Right atrium auricular region (tissue), 2 donors: ENCODE results near the gene FAM53A. TPM values are rescaled to one million over a fixed set of nuclear protein-coding genes. Genes with fewer than 3 reads are reported as not detected.

Experiments
- DNase-seq: peaks from one replicate; pipeline ENCODE4 v3.0.0-alpha.2; 2019; ENCODE audit warnings: low spot score
- H3K27ac ChIP-seq, 2 donors: fragments of 200-600 bp; sonication (generic); 1 replicate in 1 of 2; 2 replicates in 1 of 2; pipeline ENCODE4 v1.5.1; 2016 to 2019
- H3K27me3 ChIP-seq, 2 donors: fragments of 200-600 bp; sonication (generic); one replicate each; pipeline versions ENCODE4 v1.5.1 to v1.6.0; 2017 to 2019
- H3K36me3 ChIP-seq: fragments of 200-600 bp; sonication (generic); one replicate; pipeline ENCODE4 v1.5.1; 2016
- H3K4me1 ChIP-seq, 2 donors: fragments of 200-600 bp; sonication (generic); one replicate each; pipeline versions ENCODE4 v1.5.1 to v1.6.0; 2017 to 2019
- H3K4me3 ChIP-seq, 2 donors: fragments of 200-600 bp; sonication (generic); 1 replicate in 1 of 2; 2 replicates in 1 of 2; pipeline ENCODE4 v1.5.1; 2017 to 2019; ENCODE audit warnings: mild to moderate bottlenecking in 1 of 2, moderate library complexity in 1 of 2
- H3K9me3 ChIP-seq, 2 donors: fragments of 200-600 bp; sonication (generic); one replicate each; pipeline ENCODE4 v1.5.1; 2019
- total RNA-seq, 2 donors: library from RNA; depleted of rRNA; stranded (reverse); fragments of >200 nt; gene quantifications; one replicate each; pipeline ENCODE4 v1.1.0, GENCODE V29; 2016
- TF ChIP-seq, protein P1 (sequence below), 2 donors: fragments of 200-600 bp; sonication (generic); IDR thresholded peaks; one replicate each; pipeline ENCODE4 v1.5.1; 2019; ENCODE audit warnings: antibody characterized with exemption in 2 of 2

The FAM53A gene
- total RNA-seq, 2 donors from 2014 or later, result 1.0 to 1.9 TPM

DNA sequence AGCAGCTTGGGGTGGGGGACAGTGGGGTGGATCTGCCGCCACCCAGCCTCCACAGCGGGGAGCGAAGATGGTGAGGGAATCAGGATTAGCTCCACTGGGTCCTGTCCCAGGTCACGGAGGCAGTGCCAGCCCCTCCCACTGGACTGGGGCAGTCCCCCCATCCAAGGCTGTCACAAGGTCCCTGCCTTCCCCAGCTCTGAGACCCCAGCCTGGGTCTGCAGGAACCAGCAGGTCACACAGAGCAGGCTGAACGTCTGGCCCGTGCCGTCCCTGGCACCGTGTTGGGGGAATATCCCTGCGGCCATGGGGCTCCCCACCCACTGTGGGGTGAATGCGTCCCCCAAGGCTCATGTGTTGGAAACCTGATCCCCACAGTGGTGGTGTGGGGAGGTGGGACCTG, 62.6 kb downstream of the FAM53A start:
- no peaks in the 10 kb centered on the region for H3K36me3 ChIP-seq
- TF ChIP-seq, protein P1, sequence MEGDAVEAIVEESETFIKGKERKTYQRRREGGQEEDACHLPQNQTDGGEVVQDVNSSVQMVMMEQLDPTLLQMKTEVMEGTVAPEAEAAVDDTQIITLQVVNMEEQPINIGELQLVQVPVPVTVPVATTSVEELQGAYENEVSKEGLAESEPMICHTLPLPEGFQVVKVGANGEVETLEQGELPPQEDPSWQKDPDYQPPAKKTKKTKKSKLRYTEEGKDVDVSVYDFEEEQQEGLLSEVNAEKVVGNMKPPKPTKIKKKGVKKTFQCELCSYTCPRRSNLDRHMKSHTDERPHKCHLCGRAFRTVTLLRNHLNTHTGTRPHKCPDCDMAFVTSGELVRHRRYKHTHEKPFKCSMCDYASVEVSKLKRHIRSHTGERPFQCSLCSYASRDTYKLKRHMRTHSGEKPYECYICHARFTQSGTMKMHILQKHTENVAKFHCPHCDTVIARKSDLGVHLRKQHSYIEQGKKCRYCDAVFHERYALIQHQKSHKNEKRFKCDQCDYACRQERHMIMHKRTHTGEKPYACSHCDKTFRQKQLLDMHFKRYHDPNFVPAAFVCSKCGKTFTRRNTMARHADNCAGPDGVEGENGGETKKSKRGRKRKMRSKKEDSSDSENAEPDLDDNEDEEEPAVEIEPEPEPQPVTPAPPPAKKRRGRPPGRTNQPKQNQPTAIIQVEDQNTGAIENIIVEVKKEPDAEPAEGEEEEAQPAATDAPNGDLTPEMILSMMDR (IDR thresholded peaks at IDR 0.05), result no peak

DNA sequence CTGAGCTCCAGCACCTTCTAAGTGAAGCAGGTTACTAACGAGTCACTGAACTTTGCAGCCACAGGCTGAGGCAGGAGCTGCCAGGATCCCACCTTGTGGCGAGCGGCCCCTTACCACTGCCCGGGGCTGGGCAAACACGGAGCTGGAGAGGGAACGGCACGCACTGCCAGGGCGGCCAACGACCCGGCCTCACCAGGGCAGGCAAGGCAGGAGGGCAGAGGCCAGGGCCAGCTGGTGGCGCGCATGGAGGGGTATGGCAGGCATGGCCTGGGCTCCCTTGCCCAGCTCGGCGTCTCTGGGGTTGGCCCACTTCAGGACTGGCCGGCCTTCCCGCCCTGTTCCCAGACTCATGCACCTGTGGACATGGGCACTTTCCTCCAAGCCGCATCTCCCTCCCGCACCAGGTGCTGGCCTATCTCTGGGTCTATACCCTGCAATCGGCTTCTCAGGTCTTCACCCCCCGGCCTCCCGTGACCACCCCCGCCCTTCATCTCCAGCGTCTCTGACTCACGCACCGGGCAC, 64.9 kb downstream of the FAM53A start:
- Histone ChIP-seq H3K9me3 (no peaks in the 10 kb centered on the region), H3K27me3 (no peaks in the 10 kb centered on the region), H3K27ac (no peak overlapping the region), H3K36me3 (no peaks in the 10 kb centered on the region), H3K4me1 (no peaks in the 10 kb centered on the region), H3K4me3 (no peak overlapping the region)
- TF ChIP-seq, protein P1 (IDR thresholded peaks at IDR 0.05), result no peak
- no peak for DNase-seq

More for the DNA sequence above, 62.6 kb downstream of the FAM53A start:
- Histone ChIP-seq H3K27me3 (no peaks in the 10 kb centered on the region), H3K27ac (no peak overlapping the region), H3K9me3 (no peaks in the 10 kb centered on the region), H3K4me3 (no peak overlapping the region), H3K4me1 (no peaks in the 10 kb centered on the region)
- no peak for DNase-seq

DNA sequence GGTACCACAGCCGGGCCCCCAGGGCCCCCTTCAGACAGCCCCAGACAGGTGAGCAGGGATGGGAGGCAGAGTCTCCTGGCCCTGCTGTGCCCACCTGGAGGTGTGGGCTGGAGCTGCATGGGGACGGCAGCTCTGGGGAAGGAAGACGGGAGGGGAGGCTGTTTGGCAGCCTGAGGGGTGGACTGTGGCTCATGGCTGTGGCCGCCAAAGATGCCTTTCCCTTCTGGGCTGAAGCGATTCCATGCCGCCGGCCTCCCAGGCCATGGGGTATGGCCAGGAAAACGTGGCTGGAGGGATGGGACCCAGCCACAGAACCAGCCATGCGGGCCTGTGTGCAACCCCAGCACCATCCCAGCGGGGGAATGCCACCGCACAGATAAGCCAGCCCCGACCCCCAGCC, 65.7 kb downstream of the FAM53A start:
- TF ChIP-seq, protein P1 (IDR thresholded peaks at IDR 0.05), result no peak
- H3K27me3 ChIP-seq, result no peaks in the 10 kb centered on the region

DNA sequence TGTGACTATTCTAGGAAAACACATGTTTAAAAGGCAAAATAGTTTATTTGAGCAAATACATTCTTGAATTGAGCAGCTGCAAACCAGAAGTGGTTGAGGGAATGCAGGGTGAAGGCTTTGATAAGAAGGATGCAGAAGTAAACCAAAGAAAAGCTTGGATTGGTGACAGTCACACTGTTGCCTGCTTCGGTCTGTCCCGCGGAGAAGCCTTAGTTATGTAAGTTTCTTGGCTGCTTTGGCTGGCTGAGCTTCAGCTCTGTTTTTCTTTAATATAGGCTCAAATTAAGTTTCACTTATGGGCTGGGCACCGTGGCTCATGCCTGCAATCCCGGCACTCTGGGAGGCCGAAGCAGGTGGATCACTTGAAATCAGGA, 67.6 kb downstream of the FAM53A start:
- no peaks in the 10 kb centered on the region for H3K9me3 ChIP-seq
- no peaks in the 10 kb centered on the region for H3K36me3 ChIP-seq
- peak overlapping the region in 1 of 2 donors; percentile 13 for H3K27ac ChIP-seq
- no peak overlapping the region for H3K4me3 ChIP-seq
- H3K27me3 ChIP-seq, result no peaks in the 10 kb centered on the region
- DNase-seq, result no peak
- TF ChIP-seq, protein P1 (IDR thresholded peaks at IDR 0.05), result no peak
- H3K4me1 ChIP-seq, result no peaks in the 10 kb centered on the region

More for the DNA sequence above, 65.7 kb downstream of the FAM53A start:
- Histone ChIP-seq H3K4me3 (no peak overlapping the region), H3K36me3 (no peaks in the 10 kb centered on the region), H3K9me3 (no peaks in the 10 kb centered on the region), H3K27ac (no peak overlapping the region), H3K4me1 (no peaks in the 10 kb centered on the region)
- DNase-seq, result no peak

DNA sequence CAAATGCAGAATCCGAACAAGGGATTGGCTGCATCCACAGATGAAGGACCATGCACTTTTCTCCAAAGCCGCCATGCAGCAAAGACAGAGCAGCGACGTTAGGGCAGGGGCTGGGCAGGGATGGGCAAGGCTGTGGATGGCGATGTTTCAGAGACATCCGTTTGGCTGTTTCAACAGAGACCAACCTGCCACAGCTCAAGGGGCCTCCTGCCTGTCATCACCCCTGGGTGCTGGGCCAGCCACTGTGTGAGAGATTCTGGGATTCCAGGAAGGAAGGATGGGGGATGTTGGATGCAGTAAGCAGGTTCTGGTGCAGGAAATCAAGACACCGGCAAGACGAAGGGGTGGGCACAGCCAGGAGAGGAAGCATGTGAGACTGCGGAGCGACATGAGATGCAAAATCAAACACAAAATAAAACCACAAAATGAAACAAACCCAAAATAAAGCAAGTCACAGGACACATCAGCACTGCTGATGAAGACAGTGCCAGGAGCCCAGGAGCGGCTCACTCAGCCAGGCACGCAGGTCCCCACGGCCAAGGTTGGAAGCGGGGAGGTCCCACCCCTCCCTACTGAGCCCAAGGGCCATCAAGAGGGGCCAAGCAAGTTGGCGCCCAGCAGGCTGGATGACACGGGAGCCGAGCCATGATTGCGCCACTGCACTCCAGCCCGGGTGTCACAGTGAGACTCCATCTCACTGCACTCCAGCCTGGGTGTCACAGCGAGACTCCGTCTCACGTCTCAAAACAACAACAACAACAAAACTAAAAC, 68.1 kb downstream of the FAM53A start:
- H3K9me3 ChIP-seq, result no peaks in the 10 kb centered on the region
- peak; percentile 72 for DNase-seq
- no peaks in the 10 kb centered on the region for H3K27me3 ChIP-seq
- peak overlapping the region in 1 of 2 donors; percentile 13 for H3K27ac ChIP-seq
- TF ChIP-seq, protein P1 (IDR thresholded peaks at IDR 0.05), result no peak
- H3K36me3 ChIP-seq, result no peaks in the 10 kb centered on the region
- no peaks in the 10 kb centered on the region for H3K4me1 ChIP-seq
- H3K4me3 ChIP-seq, result no peak overlapping the region
